Activated CD4-positive, CD25-positive, alpha-beta regulatory T cell treated with anti-CD3 and anti-CD28 coated beads, Interleukin-2, amount 50 U/mL, for 72 hours (primary cell): ENCODE data around the gene HIRA.

ENCODE experiments used
- DNase-seq: peaks from one replicate; pipeline ENCODE4 v3.0.0; 2021

The HIRA gene

GRCh38 chr22:19431649-19432132 lies at the start of gene HIRA:
HIRA (minus strand) TSS chr22:19431733; CDS start chr22:19431476, 257 bp downstream.
- peak; percentile 91 for DNase-seq

- no peak for DNase-seq
These were observed 49.3 kb upstream of the HIRA start for GRCh38 chr22:19480789-19481188.

- no peak for DNase-seq
These were observed 48.6 kb upstream of the HIRA start for GRCh38 chr22:19480173-19480568.

GRCh38 chr22:19479355-19480172 lies 48.0 kb upstream of the HIRA start, which contains the start of gene CDC45:
CDC45 (plus strand) TSS chr22:19479920; CDS start chr22:19479969, 49 bp downstream.
- DNase-seq = peak; percentile 87

GRCh38 chr22:19478901-19479354 lies 47.4 kb upstream of the HIRA start, which contains the start of gene UFD1:
UFD1 (minus strand) TSS chr22:19479193; CDS start chr22:19479085, 108 bp downstream.
- peak; percentile 82 for DNase-seq

GRCh38 chr22:19478045-19478900 lies 46.7 kb upstream of the HIRA start:
- no peak for DNase-seq

- DNase-seq = no peak
These were observed 46.0 kb upstream of the HIRA start for GRCh38 chr22:19477321-19478044.

- no peak for DNase-seq
These were observed 44.5 kb upstream of the HIRA start for GRCh38 chr22:19476023-19476422.

- no peak for DNase-seq
These were observed 42.0 kb upstream of the HIRA start for GRCh38 chr22:19473578-19473977.

GRCh38 chr22:19472233-19472632 lies 40.7 kb upstream of the HIRA start:
- no peak for DNase-seq

- DNase-seq = no peak
These were observed 40.0 kb upstream of the HIRA start for GRCh38 chr22:19471572-19471971.

- DNase-seq = no peak
These were observed 38.5 kb upstream of the HIRA start for GRCh38 chr22:19470010-19470409.

- DNase-seq = no peak
These were observed 37.9 kb upstream of the HIRA start for GRCh38 chr22:19469421-19469820.

GRCh38 chr22:19467912-19468311 lies 36.4 kb upstream of the HIRA start:
- no peak for DNase-seq

- DNase-seq = no peak
These were observed 35.6 kb upstream of the HIRA start for GRCh38 chr22:19466848-19467752.

- no peak for DNase-seq
These were observed 34.7 kb upstream of the HIRA start for GRCh38 chr22:19466126-19466716.

GRCh38 chr22:19464975-19465374 lies 33.4 kb upstream of the HIRA start:
- DNase-seq = no peak

- no peak for DNase-seq
These were observed 33.0 kb upstream of the HIRA start for GRCh38 chr22:19464546-19464945.

- DNase-seq = no peak
These were observed 32.2 kb upstream of the HIRA start for GRCh38 chr22:19463491-19464469.

- no peak for DNase-seq
These were observed 31.5 kb upstream of the HIRA start for GRCh38 chr22:19463008-19463407.
